GM19035 (cell line): ENCODE measurements around the gene WWOX.

Experiments used
- ATAC-seq: cut with Tn5 transposase; IDR thresholded peaks from one replicate; pipeline ENCODE4 v1.9.1; 2021; ENCODE audit not compliant: unreplicated experiment

The WWOX gene

DNA sequence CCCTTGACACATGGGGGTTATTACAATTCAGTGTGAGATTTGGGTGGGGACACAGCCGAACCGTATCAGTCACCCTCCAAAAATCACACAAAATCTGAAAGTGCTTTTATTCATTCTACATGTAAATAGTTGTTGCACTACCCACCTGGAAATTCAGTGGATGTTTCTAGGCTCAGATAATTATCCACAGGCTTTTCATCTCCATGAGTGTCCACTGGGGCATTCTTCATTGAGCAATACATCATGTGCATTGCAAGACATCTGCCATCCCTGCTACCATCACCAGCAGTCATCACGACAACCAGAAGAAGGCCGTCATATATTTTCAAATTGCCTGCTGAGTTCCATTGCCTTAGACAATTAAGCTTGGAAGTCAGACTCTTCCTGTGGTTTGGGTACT is 330.8 kb downstream of the WWOX start:
- ATAC-seq, result no peak

DNA sequence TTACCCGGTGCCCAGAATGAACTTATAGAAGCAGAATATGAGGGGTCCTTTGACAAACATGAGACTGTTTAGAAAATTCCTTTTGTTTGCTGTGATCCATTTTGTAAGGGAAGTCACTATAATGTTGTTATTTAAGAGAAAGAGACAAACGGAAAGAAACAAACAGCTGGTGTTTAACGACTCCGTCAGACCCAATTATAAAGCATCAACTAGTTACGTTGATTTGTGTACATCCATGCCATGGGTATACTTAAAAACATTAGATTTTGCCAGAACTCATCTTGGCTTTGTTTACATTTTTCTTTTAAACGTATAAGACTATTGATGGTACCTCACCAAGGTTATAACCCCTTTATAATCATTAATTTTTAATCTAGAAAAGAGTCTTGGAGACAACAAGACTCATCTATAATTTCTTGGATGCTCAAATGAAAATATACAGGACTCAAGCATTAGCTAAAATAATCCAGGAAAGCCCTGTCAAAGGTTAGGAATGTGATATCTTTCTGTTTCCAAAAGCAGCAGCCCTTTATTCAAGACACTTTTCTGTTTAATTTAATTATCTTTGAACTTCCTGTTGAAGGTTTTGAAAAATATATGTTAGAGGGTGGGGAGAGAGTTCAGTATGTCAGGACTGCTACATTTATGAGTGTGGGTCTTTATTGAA is 331.7 kb downstream of the WWOX start:
- ATAC-seq, result no peak

DNA sequence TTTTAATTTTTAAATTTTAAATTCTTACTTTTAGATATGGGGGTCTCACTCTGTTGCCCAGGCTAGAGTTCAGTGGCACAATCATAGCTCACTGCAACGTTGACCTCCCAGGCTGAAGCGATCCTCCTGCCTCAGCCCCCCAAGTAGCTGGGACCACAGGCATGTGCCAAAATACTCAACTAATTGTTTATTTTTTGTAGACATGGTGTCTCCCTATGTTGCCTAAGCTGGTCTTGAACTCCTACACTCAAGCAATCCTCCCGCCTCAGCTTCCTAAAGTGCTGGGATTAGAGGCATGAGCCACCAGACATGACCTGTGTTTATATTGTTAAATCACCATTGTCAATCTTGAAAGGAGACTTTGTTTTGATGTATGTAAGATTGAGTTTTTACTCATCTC is 332.2 kb downstream of the WWOX start:
- no peak for ATAC-seq

DNA sequence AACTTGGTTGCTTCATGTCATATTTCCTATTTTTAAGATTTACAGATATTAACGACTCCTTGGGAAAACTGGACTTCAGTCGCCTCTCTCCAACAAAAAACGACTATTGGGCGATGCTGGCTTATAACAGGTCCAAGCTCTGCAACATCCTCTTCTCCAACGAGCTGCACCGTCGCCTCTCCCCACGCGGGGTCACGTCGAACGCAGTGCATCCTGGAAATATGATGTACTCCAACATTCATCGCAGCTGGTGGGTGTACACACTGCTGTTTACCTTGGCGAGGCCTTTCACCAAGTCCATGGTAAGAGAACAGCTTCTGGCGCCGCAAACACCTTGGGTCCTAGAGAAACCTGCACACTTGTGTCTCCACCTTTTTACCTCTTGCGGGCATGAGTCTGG is 333.0 kb downstream of the WWOX start:
- no peak for ATAC-seq

DNA sequence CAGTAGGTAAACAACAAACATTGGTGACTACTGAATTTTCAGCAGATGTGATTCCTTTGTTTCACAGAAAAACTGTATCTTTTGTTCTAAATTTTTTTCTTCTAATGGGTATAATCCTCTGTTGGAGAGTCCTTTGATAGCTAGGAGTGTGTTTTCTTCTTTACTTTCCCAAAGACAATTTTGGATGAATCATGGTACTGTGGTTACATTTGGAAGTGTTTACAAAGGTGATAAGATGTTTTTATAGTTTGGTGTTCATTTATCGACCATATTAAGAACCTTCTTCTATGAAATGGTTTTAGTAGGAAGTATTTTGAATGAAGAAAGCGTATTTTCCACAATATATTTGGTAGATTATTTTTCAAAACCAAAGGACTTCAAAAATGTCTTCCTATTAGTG is 333.7 kb downstream of the WWOX start:
- no peak for ATAC-seq

GRCh38 chr16:78434401-78434800 is 334.9 kb downstream of the WWOX start:
- no peak for ATAC-seq

GRCh38 chr16:78435260-78435659 is 335.8 kb downstream of the WWOX start:
- ATAC-seq, result no peak

GRCh38 chr16:78436023-78436422 is 336.6 kb downstream of the WWOX start:
- no peak for ATAC-seq

DNA sequence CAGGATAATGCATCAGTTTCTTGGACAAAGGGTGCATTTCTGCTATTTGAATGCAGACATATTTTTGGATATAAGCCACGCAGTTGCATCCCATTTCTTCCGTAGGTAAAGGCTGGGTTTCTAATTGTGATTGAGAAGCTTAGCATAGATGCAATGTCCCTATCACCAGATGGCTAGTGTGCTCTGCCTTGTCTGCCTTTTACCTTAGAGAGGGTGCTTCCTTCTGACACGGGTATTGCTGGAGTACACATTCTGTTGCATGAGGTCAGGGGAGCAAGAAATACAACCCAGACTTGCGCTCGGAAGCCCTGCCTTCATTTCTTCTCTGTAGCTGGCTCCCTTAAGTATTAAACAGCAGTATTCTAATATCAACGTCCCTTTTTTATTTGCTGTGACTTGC is 337.4 kb downstream of the WWOX start:
- ATAC-seq, result no peak

- ATAC-seq, result peak; percentile 68
Measured at GRCh38 chr16:78437352-78437968, 338.0 kb downstream of the WWOX start.

GRCh38 chr16:78438219-78438618 is 338.8 kb downstream of the WWOX start:
- no peak for ATAC-seq

DNA sequence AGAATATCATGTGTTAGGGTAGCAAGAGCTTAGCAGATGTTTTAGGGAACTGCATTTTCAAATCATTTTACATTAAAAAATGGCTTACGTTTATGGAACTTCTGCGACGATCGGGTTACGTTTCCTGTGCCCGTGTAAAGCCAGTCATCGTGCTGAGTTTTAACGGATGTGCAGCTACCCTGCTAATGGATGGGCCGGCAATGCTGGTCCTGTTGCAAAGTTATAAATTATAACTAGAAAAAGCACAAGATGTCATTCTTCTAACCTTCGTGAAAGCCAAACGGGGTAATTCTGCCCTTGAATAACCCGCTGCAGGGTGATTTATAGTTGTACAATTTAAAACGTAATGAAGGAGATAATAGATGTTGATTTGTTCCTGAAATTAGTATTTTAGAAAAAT is 339.2 kb downstream of the WWOX start:
- ATAC-seq, result no peak

DNA sequence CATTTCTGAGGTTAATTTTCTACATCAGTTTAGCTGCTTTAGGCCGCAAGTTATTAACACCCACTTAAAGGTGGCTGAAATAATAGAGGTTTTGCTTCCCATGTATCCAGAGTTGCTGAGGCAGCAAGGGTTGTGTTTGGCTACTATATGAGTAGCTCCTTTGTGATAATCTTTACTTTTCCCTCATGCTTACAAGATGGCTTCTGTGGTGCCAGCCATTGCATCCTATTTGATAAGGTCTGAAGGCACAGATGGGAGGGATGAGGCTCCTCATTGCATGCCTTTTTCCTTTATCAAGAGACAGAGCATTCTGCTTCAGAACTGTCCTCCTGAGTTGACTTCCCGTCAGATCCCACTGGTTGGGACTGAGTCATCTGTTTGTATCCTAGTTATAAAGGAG is 340.2 kb downstream of the WWOX start:
- ATAC-seq, result no peak

GRCh38 chr16:78441298-78441697 is 341.8 kb downstream of the WWOX start:
- no peak for ATAC-seq

DNA sequence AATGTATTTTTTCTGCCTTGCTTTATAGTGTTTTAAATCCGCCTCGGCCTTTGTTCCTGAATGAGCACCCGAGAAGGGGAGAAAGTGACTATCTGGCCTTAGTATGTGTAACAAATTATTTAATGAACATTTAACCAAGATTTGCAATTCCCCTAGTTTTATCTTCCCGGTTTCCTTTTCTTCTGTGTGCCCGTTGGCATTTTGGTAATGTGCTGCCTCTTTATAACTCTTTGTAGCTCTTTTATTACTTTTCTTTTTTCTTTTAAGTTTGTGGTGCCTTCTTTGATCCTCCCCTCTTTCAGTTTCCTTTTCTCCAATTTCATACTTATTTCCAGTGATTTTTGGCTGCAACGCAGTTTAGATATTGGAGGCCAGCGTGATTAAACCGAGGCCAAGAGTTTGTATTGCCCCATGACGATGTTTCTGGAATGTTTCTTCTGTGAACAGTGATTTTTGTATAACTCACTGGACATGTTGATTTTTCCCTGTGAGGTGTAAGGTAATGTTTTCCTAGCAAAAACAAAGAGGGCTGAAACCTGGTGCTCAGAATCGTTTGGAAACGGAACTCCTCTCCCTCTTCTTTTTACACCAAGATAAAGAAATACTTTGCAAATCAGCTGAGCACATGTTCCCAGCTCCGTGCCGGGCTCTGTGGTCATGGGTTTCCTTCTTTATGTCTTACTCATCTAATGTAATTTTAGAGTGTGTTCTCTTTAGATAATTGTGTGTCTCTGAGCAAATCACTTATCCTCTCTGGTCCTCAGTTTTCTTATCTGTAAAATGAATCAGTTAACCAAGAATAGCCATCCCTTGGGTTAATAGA is 344.3 kb downstream of the WWOX start:
- no peak for ATAC-seq

- ATAC-seq, result no peak
Measured at GRCh38 chr16:78445818-78446217, 346.4 kb downstream of the WWOX start.

DNA sequence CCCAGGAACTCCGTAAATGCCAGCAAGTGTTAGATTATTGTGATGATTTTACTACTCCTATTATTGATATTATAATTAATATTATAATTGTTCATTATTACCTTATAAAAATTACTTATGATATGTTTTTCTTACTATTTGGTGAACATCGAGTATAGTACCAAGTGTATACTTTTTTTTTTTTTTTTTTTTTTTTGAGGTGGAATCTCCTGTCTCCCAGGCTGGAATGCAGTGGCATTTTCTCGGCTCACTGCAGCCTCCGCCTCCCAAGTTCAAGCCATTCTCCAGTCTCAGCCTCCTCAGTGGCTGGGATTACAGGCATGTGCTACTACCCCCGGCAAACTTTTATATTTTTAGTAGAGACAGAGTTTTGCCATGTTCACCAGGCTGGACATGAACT is 347.0 kb downstream of the WWOX start:
- no peak for ATAC-seq

GRCh38 chr16:78446992-78447563 is 347.6 kb downstream of the WWOX start:
- ATAC-seq, result no peak

DNA sequence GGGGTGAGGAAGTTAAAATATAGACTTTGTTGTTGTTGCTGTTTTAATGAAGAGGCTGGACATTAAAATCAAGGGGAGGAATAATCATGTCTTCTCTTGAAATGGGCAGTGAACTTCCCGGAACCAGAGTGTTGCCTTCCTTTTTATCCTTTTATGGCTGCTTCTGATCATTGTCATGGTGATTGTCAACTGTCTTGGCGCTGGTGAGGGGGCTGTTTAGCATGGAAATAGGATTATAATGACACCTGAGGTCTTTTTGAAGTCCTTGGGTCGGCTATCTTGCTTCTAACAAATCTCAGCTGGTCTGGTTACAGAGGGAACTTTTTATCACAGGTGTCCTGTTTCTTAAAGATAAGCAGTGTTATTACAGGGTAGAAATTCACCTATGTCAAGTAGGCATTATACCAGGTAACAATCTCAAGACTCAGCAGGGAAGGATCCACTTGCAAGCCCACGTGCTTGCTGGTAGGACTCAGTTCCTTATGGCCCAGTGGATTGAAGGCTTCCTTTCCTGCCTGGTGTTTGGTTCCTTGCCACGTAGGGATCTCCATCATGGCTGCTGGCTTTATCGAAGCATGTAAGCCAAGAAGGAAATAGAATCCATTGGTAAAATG is 349.3 kb downstream of the WWOX start:
- ATAC-seq, result no peak

DNA sequence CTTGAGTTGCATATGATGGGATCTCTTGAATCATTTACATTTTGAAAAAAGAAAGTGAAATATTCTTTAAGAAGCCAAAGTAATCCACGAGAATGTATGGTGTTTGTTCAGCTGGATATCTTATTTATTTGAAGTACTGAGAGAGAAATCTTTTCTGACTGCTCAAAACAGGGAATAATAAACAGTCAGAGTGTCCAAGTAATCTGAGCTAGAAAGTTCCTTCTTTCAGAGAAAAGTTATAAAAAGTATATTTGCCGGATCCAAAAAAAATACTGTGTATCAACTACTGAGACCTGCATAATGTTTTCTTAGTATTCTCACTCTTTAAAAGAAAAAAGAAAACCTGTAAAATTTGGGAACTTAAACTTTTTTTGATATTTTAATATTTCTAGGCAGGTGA is 350.8 kb downstream of the WWOX start:
- no peak for ATAC-seq

DNA sequence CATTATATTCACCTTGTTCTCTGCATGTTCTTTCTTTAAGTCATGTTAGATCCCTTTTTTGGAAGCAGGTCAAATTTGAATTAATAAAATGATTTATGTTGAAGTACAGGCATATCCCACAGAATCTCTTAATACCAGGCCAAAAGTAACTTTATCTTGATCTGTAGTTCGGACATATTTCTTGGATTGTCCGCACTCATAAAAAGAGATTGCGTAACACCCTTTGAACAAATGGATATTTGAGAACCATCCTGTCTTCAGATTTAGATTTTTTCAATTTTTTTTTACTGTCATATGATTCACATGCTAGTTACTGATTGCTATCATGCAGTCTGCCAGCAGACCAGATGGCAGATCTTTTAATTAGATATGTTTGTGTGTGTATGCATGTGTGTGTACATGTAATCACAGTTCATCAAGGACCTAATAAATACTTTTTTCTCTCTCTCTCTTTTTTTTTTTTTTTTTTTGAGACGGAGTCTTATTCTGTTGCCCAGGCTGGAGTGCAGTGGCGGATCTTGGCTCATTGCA is 352.6 kb downstream of the WWOX start:
- ATAC-seq, result no peak
